ENCODE results near the gene NUDT14. TPM values are rescaled to one million over a fixed set of nuclear protein-coding genes. Genes with fewer than 3 reads are reported as not detected.

NUDT14 gene
- total RNA-seq, 1 donor from 2014 or later: 37.4 TPM

DNA sequence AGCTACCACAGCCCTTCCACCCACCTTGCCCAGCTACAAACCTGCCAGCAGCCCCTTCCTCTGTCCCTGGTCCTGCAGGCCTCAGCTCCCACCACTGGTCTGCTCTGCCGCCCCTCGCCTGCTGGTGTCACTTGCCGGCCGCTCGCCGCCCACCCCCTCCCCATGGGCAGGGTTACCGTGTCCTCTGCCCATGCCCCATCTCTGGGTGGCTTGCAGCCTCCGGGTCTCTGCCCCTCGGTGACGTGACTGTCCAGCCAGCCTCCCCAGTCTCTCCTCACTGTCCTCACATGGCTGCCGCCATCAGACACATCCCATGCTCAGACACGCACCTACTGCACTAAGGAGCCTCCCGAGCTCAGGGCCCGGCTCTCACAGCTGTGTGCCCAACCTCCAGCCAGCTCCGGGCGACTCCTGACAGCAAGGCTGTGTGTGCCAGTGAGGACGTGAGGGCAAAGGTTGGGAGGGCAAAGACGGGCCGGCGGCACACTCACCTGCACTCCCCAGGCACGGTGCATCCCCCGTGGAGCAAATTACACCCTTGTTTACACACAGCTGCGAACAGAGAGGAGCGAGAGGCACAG, 26.0 kb downstream of the NUDT14 start:
- DNase-seq (ENCODE audit: low spot score): no peak
- Mint-ChIP-seq H3K27ac (ENCODE audit: unreplicated experiment) (no peak overlapping the region), H3K36me3 (ENCODE audit: low read depth) (peaks cover 3% of the 10 kb centered on the region), H3K4me3 (ENCODE audit: unreplicated experiment) (no peak overlapping the region), H3K9me3 (ENCODE audit: low read depth) (no peaks in the 10 kb centered on the region), H3K4me1 (ENCODE audit: low read depth) (no peaks in the 10 kb centered on the region), H3K27me3 (ENCODE audit: low read depth) (no peaks in the 10 kb centered on the region)
- TF ChIP-seq, protein P1, sequence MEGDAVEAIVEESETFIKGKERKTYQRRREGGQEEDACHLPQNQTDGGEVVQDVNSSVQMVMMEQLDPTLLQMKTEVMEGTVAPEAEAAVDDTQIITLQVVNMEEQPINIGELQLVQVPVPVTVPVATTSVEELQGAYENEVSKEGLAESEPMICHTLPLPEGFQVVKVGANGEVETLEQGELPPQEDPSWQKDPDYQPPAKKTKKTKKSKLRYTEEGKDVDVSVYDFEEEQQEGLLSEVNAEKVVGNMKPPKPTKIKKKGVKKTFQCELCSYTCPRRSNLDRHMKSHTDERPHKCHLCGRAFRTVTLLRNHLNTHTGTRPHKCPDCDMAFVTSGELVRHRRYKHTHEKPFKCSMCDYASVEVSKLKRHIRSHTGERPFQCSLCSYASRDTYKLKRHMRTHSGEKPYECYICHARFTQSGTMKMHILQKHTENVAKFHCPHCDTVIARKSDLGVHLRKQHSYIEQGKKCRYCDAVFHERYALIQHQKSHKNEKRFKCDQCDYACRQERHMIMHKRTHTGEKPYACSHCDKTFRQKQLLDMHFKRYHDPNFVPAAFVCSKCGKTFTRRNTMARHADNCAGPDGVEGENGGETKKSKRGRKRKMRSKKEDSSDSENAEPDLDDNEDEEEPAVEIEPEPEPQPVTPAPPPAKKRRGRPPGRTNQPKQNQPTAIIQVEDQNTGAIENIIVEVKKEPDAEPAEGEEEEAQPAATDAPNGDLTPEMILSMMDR (IDR thresholded peaks at IDR 0.05): no peak

DNA sequence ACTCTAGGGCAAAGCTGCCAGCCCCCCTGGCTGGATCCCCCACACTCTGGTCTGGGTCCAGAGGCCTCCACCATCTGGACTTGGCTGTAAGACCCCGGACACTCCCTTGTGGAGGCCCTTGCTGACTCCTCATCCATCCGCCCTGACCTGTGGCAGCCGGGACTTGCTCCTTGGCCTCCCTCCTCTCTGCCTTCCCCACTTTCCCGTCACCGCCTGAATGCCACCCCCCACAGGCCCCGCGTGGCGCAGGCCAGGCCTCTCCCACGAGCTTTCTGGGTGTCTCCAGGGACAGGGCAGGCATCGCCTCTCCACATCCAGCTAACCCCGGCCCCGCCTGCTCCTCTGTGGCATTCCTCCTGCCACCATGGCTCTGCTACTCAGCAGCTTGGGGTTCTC, 26.6 kb downstream of the NUDT14 start:
- DNase-seq (ENCODE audit: low spot score): peak; percentile 69
- H3K4me1 Mint-ChIP-seq (ENCODE audit: low read depth): no peaks in the 10 kb centered on the region
- no peaks in the 10 kb centered on the region for H3K27me3 Mint-ChIP-seq (ENCODE audit: low read depth)
- no peak overlapping the region for H3K27ac Mint-ChIP-seq (ENCODE audit: unreplicated experiment)
- no peak overlapping the region for H3K4me3 Mint-ChIP-seq (ENCODE audit: unreplicated experiment)
- H3K36me3 Mint-ChIP-seq (ENCODE audit: low read depth): peaks cover 3% of the 10 kb centered on the region
- TF ChIP-seq, protein P1 (IDR thresholded peaks at IDR 0.05): no peak
- H3K9me3 Mint-ChIP-seq (ENCODE audit: low read depth): no peaks in the 10 kb centered on the region

DNA sequence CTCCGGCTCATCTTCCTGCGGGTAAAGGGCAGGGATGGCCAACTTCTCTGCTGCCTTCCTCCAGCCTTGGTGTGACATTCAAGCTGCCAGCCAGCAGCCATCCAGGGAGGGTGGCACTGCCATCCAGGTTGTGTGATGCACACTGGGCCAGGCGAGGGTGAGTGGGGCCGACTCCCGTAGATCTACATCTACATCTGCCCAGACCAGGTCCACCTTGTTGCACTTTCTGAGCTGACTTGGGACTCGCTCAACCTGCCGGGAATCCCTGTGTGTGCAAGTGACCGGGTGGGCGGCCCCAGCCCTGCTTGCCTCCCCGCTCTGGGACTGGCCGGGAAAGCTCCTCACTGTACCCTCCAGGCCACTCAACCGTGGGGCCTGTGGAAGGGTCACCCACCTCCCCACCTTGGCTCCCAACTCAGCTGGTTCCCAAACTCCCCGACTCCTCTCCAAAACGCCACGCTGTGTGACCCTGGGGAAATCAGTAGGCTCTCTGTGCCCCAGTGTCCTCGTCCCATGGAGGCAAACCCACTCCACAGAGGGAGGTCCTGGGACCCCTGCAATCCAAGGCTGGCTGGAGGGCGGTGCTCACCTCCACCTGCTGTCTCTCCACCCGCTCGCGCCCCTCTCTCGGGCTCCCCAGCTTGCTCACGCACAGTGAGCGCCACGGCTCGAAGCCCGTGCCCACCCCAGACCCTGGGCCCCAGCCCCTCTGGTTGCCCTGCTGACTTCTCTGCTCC, 27.2 kb downstream of the NUDT14 start:
- Mint-ChIP-seq H3K27me3 (ENCODE audit: low read depth) (no peaks in the 10 kb centered on the region), H3K4me3 (ENCODE audit: unreplicated experiment) (no peak overlapping the region), H3K4me1 (ENCODE audit: low read depth) (no peaks in the 10 kb centered on the region), H3K9me3 (ENCODE audit: low read depth) (no peaks in the 10 kb centered on the region), H3K36me3 (ENCODE audit: low read depth) (peaks cover 3% of the 10 kb centered on the region), H3K27ac (ENCODE audit: unreplicated experiment) (no peak overlapping the region)
- peak; percentile 88 for DNase-seq (ENCODE audit: low spot score)
- TF ChIP-seq, protein P1 (IDR thresholded peaks at IDR 0.05): no peak

DNA sequence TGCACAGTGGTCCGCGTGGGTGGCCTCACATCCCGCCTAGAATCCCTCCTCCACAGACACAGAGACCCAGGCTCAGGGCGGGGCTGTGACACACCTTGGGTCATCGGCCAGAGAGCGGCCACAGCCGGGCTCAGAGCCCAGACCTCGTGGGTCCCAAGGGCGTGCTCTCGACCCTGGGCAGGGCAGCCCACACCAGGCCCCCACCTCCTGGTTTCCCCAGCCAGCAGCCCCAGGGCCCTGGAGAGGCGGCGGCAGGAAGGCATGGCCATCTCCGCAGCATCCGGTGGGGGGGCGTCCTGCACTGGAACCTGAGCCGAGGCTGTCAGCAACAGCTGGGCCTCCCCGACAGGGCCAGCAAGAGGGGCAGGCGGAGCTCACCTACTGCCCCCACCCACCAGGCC, 27.8 kb downstream of the NUDT14 start:
- Mint-ChIP-seq H3K4me1 (ENCODE audit: low read depth) (no peaks in the 10 kb centered on the region), H3K36me3 (ENCODE audit: low read depth) (peaks cover 3% of the 10 kb centered on the region), H3K27me3 (ENCODE audit: low read depth) (no peaks in the 10 kb centered on the region), H3K27ac (ENCODE audit: unreplicated experiment) (no peak overlapping the region), H3K9me3 (ENCODE audit: low read depth) (no peaks in the 10 kb centered on the region), H3K4me3 (ENCODE audit: unreplicated experiment) (no peak overlapping the region)
- TF ChIP-seq, protein P1 (IDR thresholded peaks at IDR 0.05): no peak
- DNase-seq (ENCODE audit: low spot score): peak; percentile 79

DNA sequence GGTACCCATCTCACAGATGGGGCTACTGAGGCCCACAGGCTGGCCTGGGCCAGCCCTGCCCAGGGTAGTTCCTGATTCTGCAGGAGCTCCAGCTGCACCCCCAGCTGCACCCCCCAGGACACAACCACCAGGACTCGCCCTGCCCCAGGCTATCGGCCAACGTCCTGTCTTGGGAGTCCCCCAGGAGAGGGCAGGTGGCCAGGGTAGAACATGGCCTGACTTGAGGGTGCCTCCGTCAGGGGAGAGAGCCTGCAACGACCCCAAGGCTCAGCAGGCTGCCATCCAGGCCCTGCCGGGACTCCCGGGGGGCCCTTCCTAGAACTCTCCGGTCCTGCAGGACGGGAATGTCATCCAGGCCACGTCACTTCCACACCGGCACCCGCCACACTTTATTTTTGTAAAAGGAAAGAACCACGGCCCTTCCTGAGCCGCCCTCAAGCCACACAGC, 28.3 kb downstream of the NUDT14 start:
- H3K27me3 Mint-ChIP-seq (ENCODE audit: low read depth): no peaks in the 10 kb centered on the region
- H3K36me3 Mint-ChIP-seq (ENCODE audit: low read depth): peaks cover 3% of the 10 kb centered on the region
- DNase-seq (ENCODE audit: low spot score): peak; percentile 78
- TF ChIP-seq, protein P1 (IDR thresholded peaks at IDR 0.05): no peak
- H3K4me3 Mint-ChIP-seq (ENCODE audit: unreplicated experiment): no peak overlapping the region
- H3K4me1 Mint-ChIP-seq (ENCODE audit: low read depth): no peaks in the 10 kb centered on the region
- H3K9me3 Mint-ChIP-seq (ENCODE audit: low read depth): no peaks in the 10 kb centered on the region
- H3K27ac Mint-ChIP-seq (ENCODE audit: unreplicated experiment): no peak overlapping the region

Measured in chondrocyte (in vitro differentiated cells).